H1 (cell line): ENCODE measurements around the gene ATG7. TPM values are rescaled to one million over a fixed set of nuclear protein-coding genes. Genes with fewer than 3 reads are reported as not detected.
"Not testable (repeated sequence)": the region's sequence is repeated elsewhere in the genome, so short reads cannot be mapped to it uniquely, and the experiment has no call there.

ENCODE experiments used
- CTCF ChIA-PET: fragments of 300-600 bp; sonication (Branson Sonifier 250); formaldehyde crosslinking; loops from one replicate; lab custom pipeline; 2021; ENCODE audit not compliant: partially characterized antibody; lab: Charles Lee
- POLR2A ChIA-PET: fragments of 300-600 bp; sonication (Branson Sonifier 250); formaldehyde crosslinking; loops from one replicate; lab custom pipeline; 2021; ENCODE audit warnings: inconsistent platforms; ENCODE audit not compliant: partially characterized antibody; lab: Charles Lee
- DNase-seq, 2 experiments: peaks; one replicate each; pipeline versions ENCODE4 v3.0.0 to v3.0.0-alpha.2; 2010 to 2022; ENCODE audit warnings: low spot score in 2 of 2, low read depth in 1 of 2, mixed read lengths in 1 of 2
- FAIRE-seq: peaks from 2 replicates; lab custom pipeline; 2011; peaks lifted over from hg19 to GRCh38; lab: Jason Lieb, UNC
- H2AFZ ChIP-seq: 2 replicates; pipeline ENCODE4 v1.8.1; 2012; ENCODE audit warnings: low read length, inconsistent platforms
- H2AK5ac ChIP-seq: 2 replicates; pipeline ENCODE4 v1.6.1; 2013; ENCODE audit warnings: low read depth, low read length
- H2BK120ac ChIP-seq: replicated peaks from 2 replicates; pipeline ENCODE3; 2013; ENCODE audit warnings: low read depth, low read length, inconsistent platforms
- H2BK12ac ChIP-seq: 2 replicates; pipeline ENCODE4 v1.6.1; 2013; ENCODE audit warnings: low read depth, low read length
- H2BK15ac ChIP-seq: 2 replicates; pipeline ENCODE4 v1.6.1; 2013; ENCODE audit warnings: low read length
- H2BK20ac ChIP-seq: 2 replicates; pipeline ENCODE4 v1.6.1; 2013; ENCODE audit warnings: low read length
- H2BK5ac ChIP-seq: 2 replicates; pipeline ENCODE4 v1.6.1; 2013; ENCODE audit warnings: low read depth, low read length
- H3K14ac ChIP-seq: 2 replicates; pipeline ENCODE4 v1.6.1; 2013; ENCODE audit warnings: inconsistent platforms; ENCODE audit not compliant: insufficient read length
- H3K18ac ChIP-seq: 2 replicates; pipeline ENCODE4 v1.6.1; 2013; ENCODE audit warnings: low read length; ENCODE audit errors: extremely low read depth
- H3K23ac ChIP-seq: 2 replicates; pipeline ENCODE4 v1.6.1; 2013; ENCODE audit warnings: inconsistent platforms; ENCODE audit not compliant: insufficient read length
- H3K23me2 ChIP-seq: 2 replicates; pipeline ENCODE4 v1.6.1; 2013; ENCODE audit warnings: low read depth, low read length
- H3K27ac ChIP-seq: 2 replicates; pipeline ENCODE4 v1.6.1; 2011; ENCODE audit warnings: low read depth, low read length, inconsistent platforms
- H3K27me3 ChIP-seq, 4 experiments: replicated peaks in 1 of 4; 1 replicate in 1 of 4; 2 replicates in 3 of 4; pipeline versions ENCODE4 v1.6.1 to v1.8.1; 2011 to 2013; ENCODE audit warnings: low read length in 3 of 4, mild to moderate bottlenecking in 3 of 4, inconsistent platforms in 2 of 4, mixed read lengths in 2 of 4, moderate library complexity in 1 of 4; ENCODE audit not compliant: control insufficient read depth in 3 of 4, insufficient read depth in 3 of 4; ENCODE audit errors: extremely low read depth in 1 of 4
- H3K36me3 ChIP-seq, 4 experiments: 2 replicates each; pipeline versions ENCODE4 v1.6.1 to v1.8.1; 2011 to 2013; ENCODE audit warnings: mild to moderate bottlenecking in 4 of 4, low read length in 3 of 4, moderate library complexity in 2 of 4, control low read depth in 1 of 4, inconsistent platforms in 1 of 4; ENCODE audit not compliant: insufficient read depth in 4 of 4, control insufficient read depth in 2 of 4
- H3K4ac ChIP-seq: replicated peaks from 2 replicates; pipeline ENCODE3; 2013; ENCODE audit warnings: low read length, low read depth, mixed read lengths, inconsistent platforms; ENCODE audit not compliant: insufficient read length
- H3K4me1 ChIP-seq, 4 experiments: replicated peaks in 1 of 4; 1 replicate in 1 of 4; 2 replicates in 3 of 4; pipeline versions ENCODE4 v1.6.1 to v1.8.1; 2011 to 2013; ENCODE audit warnings: low read length in 3 of 4, inconsistent platforms in 2 of 4, mixed read lengths in 1 of 4; ENCODE audit not compliant: insufficient read depth in 4 of 4, control insufficient read depth in 3 of 4
- H3K4me2 ChIP-seq, 2 experiments: 2 replicates each; pipeline versions ENCODE4 v1.6.1 to v1.8.1; 2011 to 2013; ENCODE audit warnings: low read depth in 2 of 2, low read length in 2 of 2, control low read depth in 1 of 2, inconsistent platforms in 1 of 2, mild to moderate bottlenecking in 1 of 2; ENCODE audit not compliant: insufficient read depth in 1 of 2
- H3K4me3 ChIP-seq, 4 experiments: fragments of 200-600, 300-600 bp in 1 of 4; sonication (generic), shearing (Covaris generic), sonication (Bioruptor Twin) in 1 of 4; 2 replicates each; pipeline versions ENCODE4 v1.5.1 to v1.8.1; 2011 to 2016; ENCODE audit warnings: low read length in 4 of 4, low read depth in 3 of 4, control low read depth in 2 of 4, inconsistent platforms in 2 of 4, mild to moderate bottlenecking in 2 of 4, mixed read lengths in 1 of 4, moderate library complexity in 1 of 4; ENCODE audit not compliant: insufficient read depth in 2 of 4; ENCODE audit errors: extremely low read depth in 1 of 4
- H3K56ac ChIP-seq: replicated peaks from 2 replicates; pipeline ENCODE3; 2013; ENCODE audit warnings: low read depth, mild to moderate bottlenecking, mixed read lengths, low read length, inconsistent platforms; ENCODE audit not compliant: insufficient read length
- H3K79me1 ChIP-seq: 2 replicates; pipeline ENCODE4 v1.6.1; 2013; ENCODE audit warnings: low read depth, low read length, control low read depth
- H3K79me2 ChIP-seq, 2 experiments: 2 replicates each; pipeline versions ENCODE4 v1.6.1 to v1.8.1; 2012 to 2013; ENCODE audit warnings: low read length in 2 of 2, mild to moderate bottlenecking in 2 of 2, inconsistent platforms in 1 of 2; ENCODE audit not compliant: insufficient read depth in 2 of 2, control insufficient read depth in 1 of 2
- H3K9ac ChIP-seq, 4 experiments: replicated peaks in 1 of 4; 1 replicate in 1 of 4; 2 replicates in 3 of 4; pipeline versions ENCODE4 v1.6.1 to v1.8.1; 2011 to 2013; ENCODE audit warnings: low read depth in 3 of 4, low read length in 3 of 4, control low read depth in 2 of 4, mild to moderate bottlenecking in 2 of 4, moderate library complexity in 2 of 4, inconsistent platforms in 1 of 4; ENCODE audit errors: extremely low read depth in 1 of 4
- H3K9me3 ChIP-seq, 2 experiments: 2 replicates each; pipeline versions ENCODE4 v1.6.1 to v1.8.1; 2012 to 2013; ENCODE audit warnings: mild to moderate bottlenecking in 2 of 2, moderate library complexity in 2 of 2, control low read depth in 1 of 2, inconsistent platforms in 1 of 2, low read depth in 1 of 2, low read length in 1 of 2, mixed read lengths in 1 of 2; ENCODE audit not compliant: insufficient read depth in 2 of 2
- H4K20me1 ChIP-seq, 2 experiments: replicated peaks in 1 of 2; 2 replicates each; pipeline versions ENCODE3 to v1.8.1; 2011 to 2013; ENCODE audit warnings: inconsistent platforms in 2 of 2, low read length in 2 of 2, mild to moderate bottlenecking in 1 of 2; ENCODE audit not compliant: insufficient read depth in 2 of 2, control insufficient read depth in 1 of 2
- H4K5ac ChIP-seq: 2 replicates; pipeline ENCODE4 v1.6.1; 2013; ENCODE audit warnings: low read length, low read depth, mixed read lengths, inconsistent platforms; ENCODE audit not compliant: insufficient read length
- H4K8ac ChIP-seq: 2 replicates; pipeline ENCODE4 v1.8.0; 2013; ENCODE audit warnings: mild to moderate bottlenecking, moderate library complexity, low read length, inconsistent platforms; ENCODE audit not compliant: insufficient read depth; ENCODE audit errors: extremely low read depth
- H4K91ac ChIP-seq: replicated peaks from 2 replicates; pipeline ENCODE3; 2013; ENCODE audit warnings: low read length, mixed read lengths, inconsistent platforms; ENCODE audit not compliant: insufficient read length
- WGBS, 2 experiments: shearing (Covaris generic) in 1 of 2; methylation state at CpG; one replicate each; pipeline versions ENCODE4 v1.1.6 to v1.1.7; 2013 to 2015; ENCODE audit warnings: low lambda C conversion rate in 2 of 2, mixed read lengths in 2 of 2, inconsistent platforms in 1 of 2, low coverage in 1 of 2, missing lambda C conversion rate in 1 of 2; ENCODE audit not compliant: insufficient replicate concordance in 2 of 2, insufficient coverage in 1 of 2, insufficient read length in 1 of 2; ENCODE audit errors: extremely low coverage in 1 of 2, missing lambda C conversion rate in 1 of 2; 5-methylcytosine and 5-hydroxymethylcytosine counted together
- polyA plus RNA-seq, 7 experiments: library from polyadenylated mRNA; depleted of rRNA in 3 of 7; stranded (reverse) in 5 of 7; unstranded in 2 of 7; fragments of >200 nt in 5 of 7; fragments of 200-250 nt in 2 of 7; gene quantifications; 1 replicate in 5 of 7; 2 replicates in 1 of 7; 4 replicates in 1 of 7; pipeline versions ENCODE4 v1.2.1 to v1.2.3, GENCODE V29; 2011 to 2013; ENCODE audit warnings: missing spikeins in 2 of 7, mixed read lengths in 2 of 7
- total RNA-seq: library from RNA; stranded (reverse); fragmentation: NEBNext Ultra II Directional; extraction: Animal tissue kit (Norgen Biotek cat#: 25700); gene quantifications from 2 replicates; pipeline ENCODE4 v1.2.1, GENCODE V29; 2021

Gene ATG7
- total and polyA plus RNA-seq, 2 of the 8 experiments (the other 6 are each of a cell fraction or from before 2014, with no cell fraction given) = 15.0 to 19.1 TPM

GRCh38 chr3:11572660-11573059 is 300.5 kb downstream of the ATG7 start:
- H3K4me1 ChIP-seq, DNase-seq, H3K9ac ChIP-seq, H3K4ac ChIP-seq, H3K79me1 ChIP-seq, H4K91ac ChIP-seq, POLR2A ChIA-PET, H2BK20ac ChIP-seq, H4K5ac ChIP-seq, H3K14ac ChIP-seq, H3K18ac ChIP-seq, H2AK5ac ChIP-seq, H3K23me2 ChIP-seq, H3K56ac ChIP-seq, H2BK120ac ChIP-seq, H3K36me3 ChIP-seq, H2BK5ac ChIP-seq, H3K9me3 ChIP-seq, H3K4me3 ChIP-seq, H3K23ac ChIP-seq, H2BK15ac ChIP-seq, H4K8ac ChIP-seq, H3K27me3 ChIP-seq, FAIRE-seq, H2AFZ ChIP-seq, H3K4me2 ChIP-seq, H2BK12ac ChIP-seq, H3K27ac ChIP-seq: not testable (repeated sequence)
- 92% methylated on average over 11 of the region's 11 CpGs; no CpG with 5 or more reads in 1 of the 2 experiments for WGBS, 2 experiments
- CTCF ChIA-PET = interaction anchor here (1.0 kb wide), 1 partner anchor 79 kb away, joined by 4 read pairs; no protein-coding TSS in a partner anchor
- peaks cover 8 to 27% of the 10 kb centered on the region in 2 experiments for H4K20me1 ChIP-seq
- H3K79me2 ChIP-seq = peaks cover 0 to 60% of the 10 kb centered on the region in 2 experiments; a peak in 3 of 4 replicates
